SK-N-SH treated with all-trans-retinoic acid at 6 μM for 48 hours (cell line): ENCODE data around the gene WDR18.
A peak's percentile ranks its signal among the peaks of the same experiment; 100 is the strongest.

ENCODE experiments used
- ATAC-seq: fragments of 200-7000 bp; cut with Tn5 transposase; 3 replicates; pipeline ENCODE4 v1.9.1; 2020; ENCODE audit warnings: mild to moderate bottlenecking, moderate library complexity
- ARNTL ChIP-seq: fragments of 450-650 bp; formaldehyde crosslinking; IDR thresholded peaks from 2 replicates; pipeline ENCODE4 v1.5.0; 2020; ENCODE audit warnings: low read depth, mild to moderate bottlenecking, moderate library complexity, borderline replicate concordance
- BACH2 ChIP-seq: fragments of 250-450 bp; sonication (Bioruptor Pico); IDR thresholded peaks from 2 replicates; pipeline ENCODE4 v1.9.0; 2021; ENCODE audit warnings: mild to moderate bottlenecking, borderline replicate concordance
- CSDC2 ChIP-seq: fragments of 250-450 bp; sonication (Bioruptor Pico); IDR thresholded peaks from 2 replicates; pipeline ENCODE4 v1.5.0; 2020; ENCODE audit warnings: mild to moderate bottlenecking, moderate library complexity
- ESRRG ChIP-seq: fragments of 250-450 bp; sonication (Bioruptor Pico); IDR thresholded peaks from 2 replicates; pipeline ENCODE4 v1.6.1; 2021; ENCODE audit warnings: mild to moderate bottlenecking
- GLIS3 ChIP-seq: fragments of 250-450 bp; sonication (Bioruptor Pico); IDR thresholded peaks from 2 replicates; pipeline ENCODE4 v1.5.0; 2020; ENCODE audit warnings: mild to moderate bottlenecking, moderate library complexity
- ISL1 ChIP-seq: fragments of 250-450 bp; sonication (Bioruptor Pico); IDR thresholded peaks from 2 replicates; pipeline ENCODE4 v2.1.2; 2022; ENCODE audit warnings: mild to moderate bottlenecking, moderate library complexity
- OSR1 ChIP-seq: fragments of 250-450 bp; sonication (Bioruptor Pico); IDR thresholded peaks from 2 replicates; pipeline ENCODE4 v1.8.0; 2022; ENCODE audit warnings: moderate library complexity, mild to moderate bottlenecking, inconsistent platforms
- PPARA ChIP-seq: fragments of 250-450 bp; sonication (Bioruptor Pico); IDR thresholded peaks from 2 replicates; pipeline ENCODE4 v1.5.0; 2020; ENCODE audit warnings: mild to moderate bottlenecking, borderline replicate concordance
- RARB ChIP-seq: fragments of 250-450 bp; sonication (Bioruptor Pico); IDR thresholded peaks from 2 replicates; pipeline ENCODE4 v1.8.0; 2021; ENCODE audit warnings: mild to moderate bottlenecking, moderate library complexity
- SNAI2 ChIP-seq: fragments of 250-450 bp; sonication (Bioruptor Pico); IDR thresholded peaks from 2 replicates; pipeline ENCODE4 v1.5.0; 2020; ENCODE audit warnings: mild to moderate bottlenecking, moderate library complexity
- TCF4 ChIP-seq: fragments of 250-450 bp; sonication (Bioruptor Pico); IDR thresholded peaks from 2 replicates; pipeline ENCODE4 v1.8.0; 2021; ENCODE audit warnings: mild to moderate bottlenecking, moderate library complexity, borderline replicate concordance
- TOX ChIP-seq: fragments of 250-450 bp; sonication (Bioruptor Pico); IDR thresholded peaks from 2 replicates; pipeline ENCODE4 v1.8.0; 2021; ENCODE audit warnings: mild to moderate bottlenecking, moderate library complexity, borderline replicate concordance
- ZC3H10 ChIP-seq: fragments of 250-450 bp; sonication (Bioruptor Pico); IDR thresholded peaks from 2 replicates; pipeline ENCODE4 v1.5.1; 2021; ENCODE audit warnings: mild to moderate bottlenecking, moderate library complexity
- ZFP3 ChIP-seq: fragments of 250-450 bp; sonication (Bioruptor Pico); IDR thresholded peaks from 2 replicates; pipeline ENCODE4 v1.5.0; 2020; ENCODE audit warnings: mild to moderate bottlenecking, moderate library complexity
- ZFP30 ChIP-seq: fragments of 450-650 bp; formaldehyde crosslinking; IDR thresholded peaks from 2 replicates; pipeline ENCODE4 v1.5.0; 2022; ENCODE audit warnings: mild to moderate bottlenecking, moderate library complexity
- ZNF70 ChIP-seq: fragments of 450-650 bp; formaldehyde crosslinking; IDR thresholded peaks from 2 replicates; pipeline ENCODE4 v1.5.0; 2020; ENCODE audit warnings: mild to moderate bottlenecking, moderate library complexity
- ZNF8 ChIP-seq: fragments of 450-650 bp; formaldehyde crosslinking; IDR thresholded peaks from 2 replicates; pipeline ENCODE4 v1.5.0; 2020; ENCODE audit warnings: mild to moderate bottlenecking, moderate library complexity
- TF ChIP-seq, protein P1 (sequence below): fragments of 250-450 bp; sonication (Bioruptor Pico); IDR thresholded peaks from 2 replicates; pipeline ENCODE4 v1.5.1; 2021; ENCODE audit warnings: mild to moderate bottlenecking, moderate library complexity
- TF ChIP-seq, protein P2 (sequence below): fragments of 250-450 bp; sonication (Bioruptor Pico); IDR thresholded peaks from 2 replicates; pipeline ENCODE4 v1.8.0; 2020; ENCODE audit warnings: mild to moderate bottlenecking, moderate library complexity, borderline replicate concordance
- TF ChIP-seq, protein P3 (sequence below): fragments of 250-450 bp; sonication (Bioruptor Pico); IDR thresholded peaks from 2 replicates; pipeline ENCODE4 v1.5.0; 2020; ENCODE audit warnings: mild to moderate bottlenecking, moderate library complexity
- TF ChIP-seq, protein P4 (sequence below): fragments of 250-450 bp; sonication (Bioruptor Pico); IDR thresholded peaks from 2 replicates; pipeline ENCODE4 v1.8.0; 2021; ENCODE audit warnings: low read depth, mild to moderate bottlenecking, moderate library complexity, borderline replicate concordance
- TF ChIP-seq, protein P5 (sequence below): fragments of 250-450 bp; sonication (Bioruptor Pico); IDR thresholded peaks from 2 replicates; pipeline ENCODE4 v1.5.1; 2020; ENCODE audit warnings: low read depth, mild to moderate bottlenecking, moderate library complexity

Gene WDR18

DNA sequence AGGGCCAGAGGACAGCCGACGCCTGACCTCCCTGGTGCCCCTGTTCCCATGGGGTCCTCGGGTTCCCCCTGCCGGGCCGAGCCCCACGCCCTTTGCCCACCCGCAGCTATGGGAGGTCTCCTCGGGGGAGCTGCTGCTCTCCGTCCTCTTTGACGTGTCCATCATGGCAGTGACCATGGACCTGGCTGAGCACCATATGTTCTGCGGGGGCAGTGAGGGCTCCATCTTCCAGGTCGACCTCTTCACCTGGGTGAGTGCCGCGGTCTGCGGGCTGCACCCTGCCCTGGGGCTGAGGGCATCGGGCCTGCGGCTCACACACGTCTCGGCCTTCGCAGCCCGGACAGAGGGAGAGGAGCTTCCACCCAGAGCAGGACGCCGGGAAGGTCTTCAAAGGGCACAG, 6.6 kb downstream of the WDR18 start (continued):
- no peak for TF ChIP-seq ESRRG
- TF ChIP-seq ZC3H10 (CRISPR knock-in tag): no peak
- TF ChIP-seq ZNF8 (CRISPR knock-in tag): no peak
- no peak for TF ChIP-seq TCF4
- TF ChIP-seq ZFP30: no peak
- TF ChIP-seq GLIS3 (CRISPR knock-in tag): no peak
- TF ChIP-seq OSR1: no peak
- no peak for TF ChIP-seq SNAI2
- TF ChIP-seq, protein P1, sequence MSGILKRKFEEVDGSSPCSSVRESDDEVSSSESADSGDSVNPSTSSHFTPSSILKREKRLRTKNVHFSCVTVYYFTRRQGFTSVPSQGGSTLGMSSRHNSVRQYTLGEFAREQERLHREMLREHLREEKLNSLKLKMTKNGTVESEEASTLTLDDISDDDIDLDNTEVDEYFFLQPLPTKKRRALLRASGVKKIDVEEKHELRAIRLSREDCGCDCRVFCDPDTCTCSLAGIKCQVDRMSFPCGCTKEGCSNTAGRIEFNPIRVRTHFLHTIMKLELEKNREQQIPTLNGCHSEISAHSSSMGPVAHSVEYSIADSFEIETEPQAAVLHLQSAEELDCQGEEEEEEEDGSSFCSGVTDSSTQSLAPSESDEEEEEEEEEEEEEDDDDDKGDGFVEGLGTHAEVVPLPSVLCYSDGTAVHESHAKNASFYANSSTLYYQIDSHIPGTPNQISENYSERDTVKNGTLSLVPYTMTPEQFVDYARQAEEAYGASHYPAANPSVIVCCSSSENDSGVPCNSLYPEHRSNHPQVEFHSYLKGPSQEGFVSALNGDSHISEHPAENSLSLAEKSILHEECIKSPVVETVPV (CRISPR knock-in tag): no peak

DNA sequence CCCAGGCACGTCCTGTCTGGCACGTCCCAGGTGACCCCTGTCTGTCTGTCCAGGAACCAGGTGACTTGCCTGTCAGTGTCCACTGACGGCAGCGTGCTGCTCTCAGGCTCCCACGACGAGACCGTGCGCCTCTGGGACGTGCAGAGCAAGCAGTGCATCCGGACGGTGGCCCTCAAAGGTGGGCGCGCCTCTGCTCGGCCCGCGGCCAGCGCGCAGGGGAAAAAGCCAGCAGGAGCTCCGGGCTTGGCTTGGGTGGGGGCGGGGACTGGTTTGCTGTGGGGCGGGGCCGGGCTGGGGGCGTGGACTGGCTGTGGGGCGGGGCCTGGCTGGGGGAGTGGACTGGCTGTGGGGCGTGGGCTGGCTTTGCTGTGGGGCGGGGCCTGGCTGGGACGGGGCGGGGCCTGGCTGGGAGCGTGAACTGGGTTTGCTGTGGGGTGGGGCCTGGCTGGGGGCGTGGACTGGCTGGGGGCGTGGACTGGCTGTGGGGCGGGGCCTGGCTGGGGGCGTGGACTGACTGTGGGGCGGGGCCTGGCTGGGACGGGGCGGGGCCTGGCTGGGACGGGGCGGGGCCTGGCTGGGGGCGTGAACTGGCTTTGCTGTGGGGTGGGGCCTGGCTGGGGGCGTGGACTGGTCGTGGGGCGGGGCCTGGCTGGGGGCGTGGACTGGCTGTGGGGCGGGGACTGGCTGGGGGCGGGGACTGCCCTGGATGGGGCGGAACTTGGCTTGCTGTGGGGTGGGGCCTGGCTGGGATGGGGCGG, 7.2 kb downstream of the WDR18 start:
- peak; percentile 49 for ATAC-seq
- TF ChIP-seq ESRRG: no peak
- no peak for TF ChIP-seq ISL1 (CRISPR knock-in tag)
- TF ChIP-seq, protein P2, sequence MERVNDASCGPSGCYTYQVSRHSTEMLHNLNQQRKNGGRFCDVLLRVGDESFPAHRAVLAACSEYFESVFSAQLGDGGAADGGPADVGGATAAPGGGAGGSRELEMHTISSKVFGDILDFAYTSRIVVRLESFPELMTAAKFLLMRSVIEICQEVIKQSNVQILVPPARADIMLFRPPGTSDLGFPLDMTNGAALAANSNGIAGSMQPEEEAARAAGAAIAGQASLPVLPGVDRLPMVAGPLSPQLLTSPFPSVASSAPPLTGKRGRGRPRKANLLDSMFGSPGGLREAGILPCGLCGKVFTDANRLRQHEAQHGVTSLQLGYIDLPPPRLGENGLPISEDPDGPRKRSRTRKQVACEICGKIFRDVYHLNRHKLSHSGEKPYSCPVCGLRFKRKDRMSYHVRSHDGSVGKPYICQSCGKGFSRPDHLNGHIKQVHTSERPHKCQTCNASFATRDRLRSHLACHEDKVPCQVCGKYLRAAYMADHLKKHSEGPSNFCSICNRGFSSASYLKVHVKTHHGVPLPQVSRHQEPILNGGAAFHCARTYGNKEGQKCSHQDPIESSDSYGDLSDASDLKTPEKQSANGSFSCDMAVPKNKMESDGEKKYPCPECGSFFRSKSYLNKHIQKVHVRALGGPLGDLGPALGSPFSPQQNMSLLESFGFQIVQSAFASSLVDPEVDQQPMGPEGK (CRISPR knock-in tag): no peak
- TF ChIP-seq SNAI2: no peak
- no peak for TF ChIP-seq GLIS3 (CRISPR knock-in tag)
- no peak for TF ChIP-seq BACH2 (CRISPR knock-in tag)
- TF ChIP-seq, protein P3, sequence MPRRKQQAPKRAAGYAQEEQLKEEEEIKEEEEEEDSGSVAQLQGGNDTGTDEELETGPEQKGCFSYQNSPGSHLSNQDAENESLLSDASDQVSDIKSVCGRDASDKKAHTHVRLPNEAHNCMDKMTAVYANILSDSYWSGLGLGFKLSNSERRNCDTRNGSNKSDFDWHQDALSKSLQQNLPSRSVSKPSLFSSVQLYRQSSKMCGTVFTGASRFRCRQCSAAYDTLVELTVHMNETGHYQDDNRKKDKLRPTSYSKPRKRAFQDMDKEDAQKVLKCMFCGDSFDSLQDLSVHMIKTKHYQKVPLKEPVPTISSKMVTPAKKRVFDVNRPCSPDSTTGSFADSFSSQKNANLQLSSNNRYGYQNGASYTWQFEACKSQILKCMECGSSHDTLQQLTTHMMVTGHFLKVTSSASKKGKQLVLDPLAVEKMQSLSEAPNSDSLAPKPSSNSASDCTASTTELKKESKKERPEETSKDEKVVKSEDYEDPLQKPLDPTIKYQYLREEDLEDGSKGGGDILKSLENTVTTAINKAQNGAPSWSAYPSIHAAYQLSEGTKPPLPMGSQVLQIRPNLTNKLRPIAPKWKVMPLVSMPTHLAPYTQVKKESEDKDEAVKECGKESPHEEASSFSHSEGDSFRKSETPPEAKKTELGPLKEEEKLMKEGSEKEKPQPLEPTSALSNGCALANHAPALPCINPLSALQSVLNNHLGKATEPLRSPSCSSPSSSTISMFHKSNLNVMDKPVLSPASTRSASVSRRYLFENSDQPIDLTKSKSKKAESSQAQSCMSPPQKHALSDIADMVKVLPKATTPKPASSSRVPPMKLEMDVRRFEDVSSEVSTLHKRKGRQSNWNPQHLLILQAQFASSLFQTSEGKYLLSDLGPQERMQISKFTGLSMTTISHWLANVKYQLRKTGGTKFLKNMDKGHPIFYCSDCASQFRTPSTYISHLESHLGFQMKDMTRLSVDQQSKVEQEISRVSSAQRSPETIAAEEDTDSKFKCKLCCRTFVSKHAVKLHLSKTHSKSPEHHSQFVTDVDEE: no peak
- no peak for TF ChIP-seq TCF4

DNA sequence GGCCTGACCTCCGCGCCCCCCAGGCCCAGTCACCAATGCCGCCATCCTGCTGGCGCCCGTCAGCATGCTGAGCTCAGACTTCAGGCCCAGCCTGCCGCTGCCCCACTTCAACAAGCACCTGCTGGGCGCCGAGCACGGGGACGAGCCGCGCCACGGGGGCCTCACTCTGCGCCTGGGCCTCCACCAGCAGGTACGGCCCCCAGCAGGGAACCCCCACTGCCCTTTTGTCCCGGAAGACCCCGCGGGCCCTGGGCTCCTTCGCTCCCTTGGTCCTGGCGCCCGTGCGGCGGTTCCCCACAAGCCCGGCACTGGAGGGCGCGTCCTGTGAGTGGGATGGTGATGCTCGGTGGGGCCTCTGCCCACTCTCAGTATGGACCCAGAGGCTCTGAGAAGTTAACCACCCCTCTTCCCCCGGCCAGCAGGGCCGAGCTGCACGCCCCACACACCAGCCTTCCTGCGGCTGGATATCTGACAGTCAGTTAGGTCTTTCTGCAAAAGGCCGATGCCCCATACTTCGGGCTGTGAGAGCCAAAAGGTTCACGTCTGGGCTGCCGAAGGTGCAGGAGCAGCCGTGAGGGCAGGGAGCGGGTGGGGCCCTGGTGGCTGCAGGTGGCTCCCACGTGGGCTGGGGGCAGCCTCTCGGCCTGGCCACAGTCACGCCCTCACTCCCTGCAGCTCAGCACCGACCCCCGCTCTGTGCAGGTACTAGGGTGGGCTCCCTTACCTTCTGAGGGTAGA, 8.0 kb downstream of the WDR18 start:
- no peak for ATAC-seq
- TF ChIP-seq ZC3H10 (CRISPR knock-in tag) (no peak), ESRRG (no peak), GLIS3 (CRISPR knock-in tag) (no peak), OSR1 (no peak), RARB (CRISPR knock-in tag) (no peak), PPARA (CRISPR knock-in tag) (no peak), ZFP3 (no peak), ISL1 (CRISPR knock-in tag) (no peak), TCF4 (no peak), ZFP30 (no peak), SNAI2 (no peak), ZNF8 (CRISPR knock-in tag) (no peak), CSDC2 (CRISPR knock-in tag) (no peak), ARNTL (no peak), ZNF70 (no peak), TOX (CRISPR knock-in tag) (no peak)
- TF ChIP-seq, protein P1 (CRISPR knock-in tag): no peak
- TF ChIP-seq, protein P2 (CRISPR knock-in tag): no peak
- TF ChIP-seq, protein P4, sequence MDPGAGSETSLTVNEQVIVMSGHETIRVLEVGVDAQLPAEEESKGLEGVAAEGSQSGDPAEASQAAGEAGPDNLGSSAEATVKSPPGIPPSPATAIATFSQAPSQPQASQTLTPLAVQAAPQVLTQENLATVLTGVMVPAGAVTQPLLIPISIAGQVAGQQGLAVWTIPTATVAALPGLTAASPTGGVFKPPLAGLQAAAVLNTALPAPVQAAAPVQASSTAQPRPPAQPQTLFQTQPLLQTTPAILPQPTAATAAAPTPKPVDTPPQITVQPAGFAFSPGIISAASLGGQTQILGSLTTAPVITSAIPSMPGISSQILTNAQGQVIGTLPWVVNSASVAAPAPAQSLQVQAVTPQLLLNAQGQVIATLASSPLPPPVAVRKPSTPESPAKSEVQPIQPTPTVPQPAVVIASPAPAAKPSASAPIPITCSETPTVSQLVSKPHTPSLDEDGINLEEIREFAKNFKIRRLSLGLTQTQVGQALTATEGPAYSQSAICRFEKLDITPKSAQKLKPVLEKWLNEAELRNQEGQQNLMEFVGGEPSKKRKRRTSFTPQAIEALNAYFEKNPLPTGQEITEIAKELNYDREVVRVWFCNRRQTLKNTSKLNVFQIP (CRISPR knock-in tag): no peak
- TF ChIP-seq, protein P5, sequence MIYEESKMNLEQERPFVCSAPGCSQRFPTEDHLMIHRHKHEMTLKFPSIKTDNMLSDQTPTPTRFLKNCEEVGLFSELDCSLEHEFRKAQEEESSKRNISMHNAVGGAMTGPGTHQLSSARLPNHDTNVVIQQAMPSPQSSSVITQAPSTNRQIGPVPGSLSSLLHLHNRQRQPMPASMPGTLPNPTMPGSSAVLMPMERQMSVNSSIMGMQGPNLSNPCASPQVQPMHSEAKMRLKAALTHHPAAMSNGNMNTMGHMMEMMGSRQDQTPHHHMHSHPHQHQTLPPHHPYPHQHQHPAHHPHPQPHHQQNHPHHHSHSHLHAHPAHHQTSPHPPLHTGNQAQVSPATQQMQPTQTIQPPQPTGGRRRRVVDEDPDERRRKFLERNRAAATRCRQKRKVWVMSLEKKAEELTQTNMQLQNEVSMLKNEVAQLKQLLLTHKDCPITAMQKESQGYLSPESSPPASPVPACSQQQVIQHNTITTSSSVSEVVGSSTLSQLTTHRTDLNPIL (CRISPR knock-in tag): no peak
